ENCODE measurements around the gene ADAMTSL3. TPM values are rescaled to one million over a fixed set of nuclear protein-coding genes. Genes with fewer than 3 reads are reported as not detected.

Gene ADAMTSL3
- total RNA-seq, 1 donor, result under 0.01 TPM

- DNase-seq (ENCODE audit: low read depth), result no peak
- H3K4me3 ChIP-seq (ENCODE audit: low read depth, low read length), result no peak overlapping the region
- TF ChIP-seq, protein P1, sequence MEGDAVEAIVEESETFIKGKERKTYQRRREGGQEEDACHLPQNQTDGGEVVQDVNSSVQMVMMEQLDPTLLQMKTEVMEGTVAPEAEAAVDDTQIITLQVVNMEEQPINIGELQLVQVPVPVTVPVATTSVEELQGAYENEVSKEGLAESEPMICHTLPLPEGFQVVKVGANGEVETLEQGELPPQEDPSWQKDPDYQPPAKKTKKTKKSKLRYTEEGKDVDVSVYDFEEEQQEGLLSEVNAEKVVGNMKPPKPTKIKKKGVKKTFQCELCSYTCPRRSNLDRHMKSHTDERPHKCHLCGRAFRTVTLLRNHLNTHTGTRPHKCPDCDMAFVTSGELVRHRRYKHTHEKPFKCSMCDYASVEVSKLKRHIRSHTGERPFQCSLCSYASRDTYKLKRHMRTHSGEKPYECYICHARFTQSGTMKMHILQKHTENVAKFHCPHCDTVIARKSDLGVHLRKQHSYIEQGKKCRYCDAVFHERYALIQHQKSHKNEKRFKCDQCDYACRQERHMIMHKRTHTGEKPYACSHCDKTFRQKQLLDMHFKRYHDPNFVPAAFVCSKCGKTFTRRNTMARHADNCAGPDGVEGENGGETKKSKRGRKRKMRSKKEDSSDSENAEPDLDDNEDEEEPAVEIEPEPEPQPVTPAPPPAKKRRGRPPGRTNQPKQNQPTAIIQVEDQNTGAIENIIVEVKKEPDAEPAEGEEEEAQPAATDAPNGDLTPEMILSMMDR (IDR thresholded peaks at IDR 0.05; ENCODE audit: insufficient read depth, low read depth, low read length), result no peak
These were observed 63.1 kb downstream of the ADAMTSL3 start for GRCh38 chr15:83717010-83717409.

GRCh38 chr15:83720468-83720867 lies 66.5 kb downstream of the ADAMTSL3 start:
- no peak for DNase-seq (ENCODE audit: low read depth)
- TF ChIP-seq, protein P1 (IDR thresholded peaks at IDR 0.05; ENCODE audit: insufficient read depth, low read depth, low read length), result no peak
- no peak overlapping the region for H3K4me3 ChIP-seq (ENCODE audit: low read depth, low read length)

- TF ChIP-seq, protein P1 (IDR thresholded peaks at IDR 0.05; ENCODE audit: insufficient read depth, low read depth, low read length), result no peak
- H3K4me3 ChIP-seq (ENCODE audit: low read depth, low read length), result no peak overlapping the region
- DNase-seq (ENCODE audit: low read depth), result no peak
These were observed 67.1 kb downstream of the ADAMTSL3 start for GRCh38 chr15:83721031-83721430.

DNA sequence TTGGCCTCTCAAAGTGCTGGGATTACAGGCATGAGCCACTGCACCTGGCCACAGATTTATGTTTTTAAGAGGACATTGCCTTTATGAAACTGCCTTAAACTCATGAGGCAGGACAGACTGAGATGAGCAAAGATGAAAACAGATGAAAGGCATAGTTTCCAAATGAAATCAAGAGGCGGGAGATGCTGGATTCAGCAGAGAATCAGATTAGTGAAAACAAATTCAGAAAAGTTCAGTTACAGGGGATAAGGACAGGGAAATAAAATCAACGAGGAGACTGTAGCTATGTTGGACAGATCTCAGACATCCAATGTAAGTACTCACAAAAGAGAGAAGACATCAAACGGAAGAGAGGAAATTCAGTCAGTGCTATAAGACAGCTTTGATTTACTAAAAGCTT lies 68.1 kb downstream of the ADAMTSL3 start:
- no peak for DNase-seq (ENCODE audit: low read depth)

GRCh38 chr15:83723216-83723615 lies 69.3 kb downstream of the ADAMTSL3 start:
- TF ChIP-seq, protein P1 (IDR thresholded peaks at IDR 0.05; ENCODE audit: insufficient read depth, low read depth, low read length), result no peak
- DNase-seq (ENCODE audit: low read depth), result no peak

More for the DNA sequence above, 68.1 kb downstream of the ADAMTSL3 start:
- no peak overlapping the region for H3K4me3 ChIP-seq (ENCODE audit: low read depth, low read length)
- TF ChIP-seq, protein P1 (IDR thresholded peaks at IDR 0.05; ENCODE audit: insufficient read depth, low read depth, low read length), result no peak

DNA sequence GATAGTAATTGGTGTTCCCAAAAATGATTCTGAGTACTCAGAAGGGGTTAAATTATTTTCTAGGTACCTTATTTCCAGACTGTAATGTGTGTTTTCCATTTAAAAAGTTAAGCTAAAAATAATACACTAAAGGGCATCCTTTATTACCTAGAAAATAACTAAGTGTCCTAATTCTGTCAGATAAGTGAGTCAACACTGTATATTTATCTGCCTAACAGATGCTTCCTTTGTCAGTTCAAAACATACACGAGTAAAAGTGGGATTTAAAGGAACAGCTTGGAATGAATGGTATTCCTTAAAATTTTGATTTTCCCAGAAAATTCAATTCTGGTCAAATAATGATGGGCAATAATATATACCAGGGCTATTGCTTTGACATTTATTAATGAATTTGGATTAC lies 78.3 kb downstream of the ADAMTSL3 start:
- H3K4me3 ChIP-seq (ENCODE audit: low read depth, low read length), result no peak overlapping the region
- DNase-seq (ENCODE audit: low read depth), result no peak
- TF ChIP-seq, protein P1 (IDR thresholded peaks at IDR 0.05; ENCODE audit: insufficient read depth, low read depth, low read length), result no peak

More at GRCh38 chr15:83723216-83723615, 69.3 kb downstream of the ADAMTSL3 start:
- no peak overlapping the region for H3K4me3 ChIP-seq (ENCODE audit: low read depth, low read length)

- TF ChIP-seq, protein P1 (IDR thresholded peaks at IDR 0.05; ENCODE audit: insufficient read depth, low read depth, low read length), result no peak
- H3K4me3 ChIP-seq (ENCODE audit: low read depth, low read length), result no peak overlapping the region
- no peak for DNase-seq (ENCODE audit: low read depth)
These were observed 78.8 kb downstream of the ADAMTSL3 start for GRCh38 chr15:83732770-83733169.

Data from fibroblast of villous mesenchyme (primary cell).